HepG2 (cell line): ENCODE data around the gene NOC4L. TPM values are rescaled to one million over a fixed set of nuclear protein-coding genes. Genes with fewer than 3 reads are reported as not detected.

ENCODE experiments used
- ATAC-seq: fragments of 200-7000 bp; cut with Tn5 transposase; 3 replicates; pipeline ENCODE4 v1.9.1; 2020; ENCODE audit warnings: mild to moderate bottlenecking, moderate library complexity
- BruUV-seq: library from RNA; stranded (reverse); fragments of 400-500 nt; replicated peaks from 2 replicates; lab custom pipeline; 2021; lab: Mats Ljungman, UMichigan
- CTCF ChIA-PET: fragments of 300-600 bp; formaldehyde crosslinking; extraction: SDS; loops from one replicate; lab custom pipeline; 2021; ENCODE audit warnings: low total read pairs, inconsistent platforms, low intra/inter-chr PET ratio; lab: Yijun Ruan, JAX
- POLR2A ChIA-PET: fragments of 350-600 bp; sonication (Branson Sonifier 250); formaldehyde crosslinking; loops from one replicate; lab custom pipeline; 2020; ENCODE audit warnings: antibody characterized with exemption, inconsistent platforms; lab: Yijun Ruan, JAX
- DNase-seq: peaks from one replicate; pipeline ENCODE4 v3.0.0-alpha.2; 2015; ENCODE audit warnings: low spot score
- FAIRE-seq: peaks from 3 replicates; lab custom pipeline; 2011; peaks lifted over from hg19 to GRCh38; lab: Jason Lieb, UNC
- H2AFZ ChIP-seq: one replicate; pipeline ENCODE4 v1.6.1; 2011; ENCODE audit warnings: low read length, inconsistent platforms
- H3K27ac ChIP-seq: fragments of 300-600 bp; 3 replicates; pipeline ENCODE4 v1.8.0; 2011; ENCODE audit warnings: mixed run types, mild to moderate bottlenecking, mixed read lengths, low read length, inconsistent platforms; ENCODE audit not compliant: insufficient read depth; ENCODE audit errors: extremely low read length
- H3K27me3 ChIP-seq, 2 experiments: fragments of 200-600 bp in 1 of 2; 2 replicates in 1 of 2; 3 replicates in 1 of 2; pipeline versions ENCODE4 v1.6.0 to v1.8.0; 2011; ENCODE audit warnings: low read length in 2 of 2, mild to moderate bottlenecking in 2 of 2, moderate library complexity in 2 of 2, inconsistent platforms in 1 of 2; ENCODE audit not compliant: insufficient read depth in 2 of 2, control insufficient read depth in 1 of 2
- H3K36me3 ChIP-seq, 2 experiments: fragments of 200-600 bp in 1 of 2; replicated peaks in 1 of 2; 2 replicates in 1 of 2; 3 replicates in 1 of 2; pipeline versions ENCODE4 v1.5.1 to v1.8.0; 2011; ENCODE audit warnings: low read length in 2 of 2, inconsistent platforms in 1 of 2; ENCODE audit not compliant: insufficient read depth in 2 of 2, control insufficient read depth in 1 of 2
- H3K4me1 ChIP-seq: 2 replicates; pipeline ENCODE4 v1.5.1; 2012; ENCODE audit warnings: low read length, inconsistent platforms; ENCODE audit not compliant: insufficient read depth
- H3K4me2 ChIP-seq: 2 replicates; pipeline ENCODE4 v1.6.0; 2011; ENCODE audit warnings: low read depth, low read length, inconsistent platforms
- H3K4me3 ChIP-seq, 3 experiments: fragments of 200-600 bp in 1 of 3; sonication (generic), shearing (Covaris generic) in 1 of 3; replicated peaks in 1 of 3; 2 replicates each; pipeline ENCODE4 v1.5.1; 2011 to 2016; ENCODE audit warnings: low read length in 3 of 3, inconsistent platforms in 2 of 3, low read depth in 2 of 3, mild to moderate bottlenecking in 2 of 3, control low read depth in 1 of 3, mixed read lengths in 1 of 3; ENCODE audit not compliant: insufficient read depth in 1 of 3
- H3K79me2 ChIP-seq: one replicate; pipeline ENCODE4 v1.6.1; 2011; ENCODE audit warnings: low read length, inconsistent platforms; ENCODE audit not compliant: insufficient read depth
- H3K9ac ChIP-seq: 2 replicates; pipeline ENCODE4 v1.6.0; 2011; ENCODE audit warnings: mild to moderate bottlenecking, low read depth, low read length, inconsistent platforms; ENCODE audit not compliant: insufficient read depth
- H3K9me3 ChIP-seq: 2 replicates; pipeline ENCODE4 v1.5.1; 2012; ENCODE audit warnings: mild to moderate bottlenecking, low read length
- H4K20me1 ChIP-seq: 2 replicates; pipeline ENCODE4 v1.6.0; 2011; ENCODE audit warnings: inconsistent platforms, mild to moderate bottlenecking, low read length, moderate library complexity; ENCODE audit not compliant: insufficient read depth
- ARID2 ChIP-seq: sonication (generic); formaldehyde crosslinking; IDR thresholded peaks from 2 replicates; pipeline ENCODE4 v1.8.1; 2022; ENCODE audit warnings: mild to moderate bottlenecking, missing genetic modification reagents, borderline replicate concordance
- ATRX ChIP-seq: sonication (generic); formaldehyde crosslinking; IDR thresholded peaks from 2 replicates; pipeline ENCODE4 v1.4.0; 2020; ENCODE audit warnings: missing genetic modification reagents, borderline replicate concordance
- EZH2 ChIP-seq: conservative IDR thresholded peaks from 2 replicates; pipeline ENCODE4 v1.6.1; 2012; ENCODE audit warnings: mild to moderate bottlenecking, low read depth, low read length, moderate library complexity
- GMEB2 ChIP-seq: IDR thresholded peaks from 2 replicates; pipeline ENCODE4 v1.6.1; 2016; ENCODE audit warnings: missing biosample characterization, missing genetic modification reagents, low read depth
- HES4 ChIP-seq: sonication (generic); formaldehyde crosslinking; IDR thresholded peaks from 2 replicates; pipeline ENCODE4 v1.9.0; 2021; ENCODE audit warnings: mild to moderate bottlenecking, missing genetic modification reagents, borderline replicate concordance
- MED8 ChIP-seq: sonication (generic); formaldehyde crosslinking; IDR thresholded peaks from 2 replicates; pipeline ENCODE4 v1.8.1; 2023; ENCODE audit warnings: mild to moderate bottlenecking, missing genetic modification reagents; ENCODE audit not compliant: insufficient replicate concordance
- MLX ChIP-seq: IDR thresholded peaks from 2 replicates; pipeline ENCODE4 v1.6.1; 2016
- SKI ChIP-seq: fragments of 450-650 bp; IDR thresholded peaks from one replicate; pipeline ENCODE4 v1.6.1; 2018; ENCODE audit warnings: mild to moderate bottlenecking; ENCODE audit not compliant: partially characterized antibody
- SMARCC2 ChIP-seq: fragments of 450-650 bp; IDR thresholded peaks from 2 replicates; pipeline ENCODE4 v1.6.1; 2017; ENCODE audit warnings: antibody characterized with exemption, mild to moderate bottlenecking
- TEAD3 ChIP-seq: optimal IDR thresholded peaks from 2 replicates; pipeline ENCODE3; 2016; ENCODE audit warnings: borderline replicate concordance
- ZBTB8A ChIP-seq: sonication (generic); formaldehyde crosslinking; IDR thresholded peaks from 2 replicates; pipeline ENCODE4 v1.4.0; 2020; ENCODE audit warnings: mild to moderate bottlenecking, low read depth, missing genetic modification reagents, borderline replicate concordance
- ZNF891 ChIP-seq: sonication (generic); formaldehyde crosslinking; IDR thresholded peaks from 2 replicates; pipeline ENCODE4 v1.5.0; 2020; ENCODE audit warnings: mild to moderate bottlenecking, missing genetic modification reagents
- WGBS: methylation state at CpG from one replicate; pipeline ENCODE4 v1.1.6; 2017; ENCODE audit warnings: low lambda C conversion rate; 5-methylcytosine and 5-hydroxymethylcytosine counted together
- in situ Hi-C: cut with HindIII; loops from 2 replicates; pipeline ENCODE4 v1.10.0; 2017; ENCODE audit warnings: low pct_unique_long_range_greater_than_20kb; ENCODE audit not compliant: extremely low pct_ligation_motif_present
- intact Hi-C: fragments of 100-400 bp; cut with micrococcal nuclease; formaldehyde crosslinking; loops from one replicate; pipeline ENCODE4 v1.10.0; 2022; ENCODE audit not compliant: unreplicated experiment
- polyA plus RNA-seq, 8 experiments: library from polyadenylated mRNA; depleted of rRNA in 3 of 8; stranded (reverse) in 7 of 8; unstranded in 1 of 8; fragments of >200 nt; fragmentation: Illumina TruSeq in 4 of 8; extraction: Trizol in 4 of 8; gene quantifications; 2 replicates each; pipeline versions ENCODE4 v1.2.1 to v1.2.3, GENCODE V29; 2011 to 2016; ENCODE audit warnings: low read depth in 4 of 8, missing spikeins in 1 of 8, mixed read lengths in 1 of 8; ENCODE audit not compliant: insufficient read depth in 1 of 8
- total RNA-seq, 5 experiments: library from RNA; depleted of rRNA; stranded (reverse); fragments of >200 nt; fragmentation: Illumina TruSeq; extraction: Trizol; gene quantifications; 2 replicates each; pipeline ENCODE4 v1.2.3, GENCODE V29; 2016; ENCODE audit warnings: low read depth in 1 of 5

Gene NOC4L
- total and polyA plus RNA-seq, 2 of the 13 experiments (the other 11 are each of a cell fraction or from before 2014, with no cell fraction given): 4.3 to 14.6 TPM

GRCh38 chr12:132174839-132175490 is 30.7 kb downstream of the NOC4L start:
- no TSS peak for BruUV-seq

GRCh38 chr12:132175496-132176384 is 31.5 kb downstream of the NOC4L start:
- ATAC-seq (peak; percentile 16), DNase-seq (no peak), FAIRE-seq (no peak)
- 0% methylated on average over 3 of the region's 35 CpGs for WGBS
- no peaks in the 10 kb centered on the region for H3K4me1 ChIP-seq
- H3K4me2 ChIP-seq: no peak overlapping the region
- TF ChIP-seq ZBTB8A (CRISPR knock-in tag): no peak
- TF ChIP-seq SMARCC2: no peak
- no peak for TF ChIP-seq MLX (CRISPR knock-in tag)
- TF ChIP-seq MED8: no peak
- no peak for TF ChIP-seq HES4 (CRISPR knock-in tag)
- no peak for TF ChIP-seq GMEB2
- peaks cover 29 to 88% of the 10 kb centered on the region in 2 experiments for H3K27me3 ChIP-seq
- CTCF ChIA-PET: no interaction called here
- no peak overlapping the region for H3K27ac ChIP-seq
- H2AFZ ChIP-seq: no peak overlapping the region
- H3K36me3 ChIP-seq: no peaks in the 10 kb centered on the region
- H3K4me3 ChIP-seq: no peak overlapping the region
- intact Hi-C loops (no loop called here), in situ Hi-C loops (no loop called here)
- peaks cover 4% of the 10 kb centered on the region; the same call in 1 of the 2 replicates for H4K20me1 ChIP-seq
- no peaks in the 10 kb centered on the region for H3K79me2 ChIP-seq
- no peaks in the 10 kb centered on the region for H3K9me3 ChIP-seq
- no peak overlapping the region for H3K9ac ChIP-seq
- POLR2A ChIA-PET: no interaction called here
- BruUV-seq: no TSS peak

More at GRCh38 chr12:132174839-132175490, 30.7 kb downstream of the NOC4L start:
- in situ Hi-C loops (no loop called here), intact Hi-C loops (no loop called here)
- FAIRE-seq (no peak), ATAC-seq (no peak), DNase-seq (no peak)
- Histone ChIP-seq H3K4me3 (no peak overlapping the region), H3K79me2 (no peaks in the 10 kb centered on the region), H3K27me3 (peaks cover 31 to 90% of the 10 kb centered on the region in 2 experiments), H2AFZ (no peak overlapping the region), H3K4me2 (no peak overlapping the region), H3K9me3 (no peaks in the 10 kb centered on the region), H3K27ac (no peak overlapping the region), H3K36me3 (no peaks in the 10 kb centered on the region), H3K4me1 (no peaks in the 10 kb centered on the region), H4K20me1 (peaks cover 4% of the 10 kb centered on the region; the same call in 1 of the 2 replicates), H3K9ac (no peak overlapping the region)
- TF ChIP-seq EZH2 (0 out of 2 replicates have a peak, but pooled peaks have one; percentile 28), ZNF891 (CRISPR knock-in tag) (no peak), TEAD3 (CRISPR knock-in tag) (no peak), ATRX (no peak), SKI (no peak), ARID2 (no peak)
- POLR2A ChIA-PET: no interaction called here
- 14% methylated on average over 20 of the region's 25 CpGs for WGBS
- CTCF ChIA-PET: no interaction called here
